NCI-H1105 treated with DMSO at 0.1 percent for 48 hours (cell line): ENCODE measurements around the gene SMAD7.
"Not testable (repeated sequence)": the region's sequence is repeated elsewhere in the genome, so short reads cannot be mapped to it uniquely, and the experiment has no call there.

ENCODE experiments used
- DNase-seq: peaks from one replicate; lab custom pipeline; 2025; lab: John Stamatoyannopoulos, UW

The SMAD7 gene

DNA sequence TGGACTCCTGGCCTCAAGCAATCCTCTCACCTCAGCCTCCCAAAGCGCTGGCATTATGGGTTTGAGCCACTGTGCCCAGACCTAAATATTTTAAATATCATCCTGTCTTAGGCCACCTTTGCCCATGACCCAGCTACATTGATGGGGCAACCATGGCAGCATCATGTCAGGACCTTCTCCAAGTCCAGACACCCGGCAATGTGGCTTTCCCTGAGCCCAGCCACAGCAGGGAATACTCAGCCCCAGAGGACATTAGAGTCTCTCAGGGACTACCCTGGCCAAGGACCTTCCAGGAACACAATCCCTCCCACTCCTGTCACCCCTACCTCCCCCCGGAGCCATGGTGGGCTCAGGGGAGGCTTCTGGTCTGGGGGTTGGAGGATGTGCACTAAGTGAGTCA lies 72.8 kb downstream of the SMAD7 start:
- no peak for DNase-seq

DNA sequence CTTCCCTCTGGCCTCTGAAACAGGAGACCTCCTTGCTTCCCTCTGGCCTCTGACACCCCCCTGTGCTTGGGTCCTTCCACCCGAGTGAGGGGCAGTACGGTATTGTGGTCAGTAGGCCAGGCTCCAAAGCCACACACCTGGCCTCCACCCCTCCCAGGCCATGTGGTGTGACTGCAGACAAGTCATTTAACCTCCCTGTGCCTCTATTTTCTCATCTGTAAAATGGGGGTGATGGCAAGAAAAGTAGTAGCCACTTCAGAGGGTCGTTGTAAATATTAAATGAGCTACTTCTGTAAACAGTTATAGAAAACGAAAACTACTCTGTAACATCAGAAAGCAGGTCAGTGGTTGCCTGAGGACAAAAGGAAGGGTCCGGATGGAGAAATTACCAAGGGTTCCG lies 74.2 kb downstream of the SMAD7 start:
- DNase-seq = no peak

DNA sequence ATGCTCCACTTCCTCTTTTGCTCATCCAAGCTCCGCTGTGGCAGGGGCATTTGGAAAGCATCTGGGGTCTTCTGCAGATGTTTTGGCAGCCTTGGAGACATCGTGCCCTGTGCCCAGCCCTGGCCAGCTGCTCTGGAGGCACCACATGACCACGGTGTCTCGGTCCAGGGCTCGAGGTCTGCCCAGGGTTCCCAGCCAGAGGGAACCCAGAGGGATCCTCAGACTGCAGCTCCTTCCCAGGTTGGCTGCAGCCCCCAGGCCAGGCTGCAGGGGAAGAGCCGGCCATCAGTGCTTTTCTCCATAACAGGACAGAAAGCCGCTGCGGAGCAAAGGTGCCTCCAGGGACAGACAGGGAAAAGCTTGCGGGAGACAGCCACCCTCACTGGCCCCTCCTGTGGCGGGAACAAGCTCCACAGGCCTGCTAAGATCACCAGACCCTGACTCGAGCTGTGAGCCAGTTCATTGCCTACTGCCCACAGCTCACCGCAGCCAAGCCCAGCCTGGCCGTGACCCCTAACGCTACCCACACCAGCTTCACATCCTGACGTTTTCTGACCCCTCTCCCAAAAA lies 74.7 kb downstream of the SMAD7 start:
- DNase-seq = no peak

DNA sequence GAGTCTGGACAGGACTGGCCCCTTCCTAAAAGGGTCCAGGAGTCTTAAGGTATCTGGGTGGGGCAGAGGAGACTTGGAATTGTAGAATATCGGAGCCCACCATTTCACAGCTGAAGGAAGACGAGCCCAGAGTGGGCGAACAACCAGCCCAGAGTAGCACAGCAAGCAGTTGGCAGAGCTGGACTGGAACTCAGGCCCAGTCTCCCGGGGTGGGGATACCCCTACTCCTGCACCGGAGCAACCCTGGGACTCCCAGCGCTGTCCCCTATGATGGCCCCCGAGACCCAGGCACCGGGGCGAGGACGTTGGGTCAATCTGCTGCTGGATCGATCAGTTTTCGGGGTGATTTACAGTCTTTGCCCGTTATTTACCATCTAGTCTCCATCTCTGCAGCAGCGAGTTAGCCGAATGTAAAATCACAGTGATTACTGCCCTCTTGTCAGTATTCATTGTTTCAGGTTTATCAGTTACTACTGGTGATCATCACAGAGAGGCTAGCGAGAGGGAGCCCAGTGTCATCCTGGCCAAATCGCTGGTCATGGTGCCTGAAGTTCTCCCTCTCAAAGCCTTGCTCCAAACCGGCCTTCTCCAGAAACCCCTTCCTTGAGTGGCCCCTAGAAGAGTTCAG lies 75.3 kb downstream of the SMAD7 start:
- DNase-seq = no peak

DNA sequence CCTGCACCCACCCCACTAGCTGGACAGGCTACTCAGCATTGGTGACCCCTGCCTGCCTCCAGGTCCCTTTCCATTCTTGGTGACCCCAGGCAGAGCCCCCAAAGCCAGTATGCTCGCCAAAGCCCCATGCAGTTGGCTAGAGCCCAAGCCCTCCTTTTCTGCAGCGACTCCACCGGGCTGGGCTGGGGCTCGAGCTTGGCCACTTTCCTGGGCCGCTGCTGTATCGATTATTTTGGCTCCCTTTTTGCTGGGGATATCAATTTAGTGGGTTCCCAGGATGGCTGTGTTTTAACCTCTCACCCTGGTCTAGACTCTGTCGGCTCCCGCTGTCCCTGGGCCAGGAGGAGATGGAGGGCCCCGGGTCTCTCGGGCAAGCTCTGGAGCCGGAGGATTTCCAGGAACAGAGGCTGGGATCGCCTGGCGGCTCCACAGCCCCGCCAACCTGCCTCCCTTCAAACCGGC lies 76.0 kb downstream of the SMAD7 start:
- DNase-seq = no peak

DNA sequence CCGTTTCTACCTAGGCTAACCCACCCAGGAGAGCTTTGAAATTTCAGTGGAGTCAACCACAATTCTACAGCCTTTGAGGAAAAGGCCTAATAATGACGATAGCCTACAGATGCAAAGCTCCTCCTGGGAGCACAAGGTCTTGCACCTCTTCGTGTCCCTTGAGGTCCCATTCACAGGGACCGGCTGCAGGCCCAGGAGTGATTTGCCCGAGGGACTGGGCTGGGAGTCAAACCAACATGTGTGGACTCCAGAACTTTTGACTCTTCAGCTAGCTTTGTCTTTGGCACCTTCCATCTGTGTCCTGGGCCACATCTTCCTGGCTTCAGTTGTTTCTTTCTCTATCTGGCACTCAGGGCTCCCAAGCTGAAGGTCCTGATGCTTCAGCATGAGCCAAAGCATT lies 76.5 kb downstream of the SMAD7 start:
- no peak for DNase-seq

DNA sequence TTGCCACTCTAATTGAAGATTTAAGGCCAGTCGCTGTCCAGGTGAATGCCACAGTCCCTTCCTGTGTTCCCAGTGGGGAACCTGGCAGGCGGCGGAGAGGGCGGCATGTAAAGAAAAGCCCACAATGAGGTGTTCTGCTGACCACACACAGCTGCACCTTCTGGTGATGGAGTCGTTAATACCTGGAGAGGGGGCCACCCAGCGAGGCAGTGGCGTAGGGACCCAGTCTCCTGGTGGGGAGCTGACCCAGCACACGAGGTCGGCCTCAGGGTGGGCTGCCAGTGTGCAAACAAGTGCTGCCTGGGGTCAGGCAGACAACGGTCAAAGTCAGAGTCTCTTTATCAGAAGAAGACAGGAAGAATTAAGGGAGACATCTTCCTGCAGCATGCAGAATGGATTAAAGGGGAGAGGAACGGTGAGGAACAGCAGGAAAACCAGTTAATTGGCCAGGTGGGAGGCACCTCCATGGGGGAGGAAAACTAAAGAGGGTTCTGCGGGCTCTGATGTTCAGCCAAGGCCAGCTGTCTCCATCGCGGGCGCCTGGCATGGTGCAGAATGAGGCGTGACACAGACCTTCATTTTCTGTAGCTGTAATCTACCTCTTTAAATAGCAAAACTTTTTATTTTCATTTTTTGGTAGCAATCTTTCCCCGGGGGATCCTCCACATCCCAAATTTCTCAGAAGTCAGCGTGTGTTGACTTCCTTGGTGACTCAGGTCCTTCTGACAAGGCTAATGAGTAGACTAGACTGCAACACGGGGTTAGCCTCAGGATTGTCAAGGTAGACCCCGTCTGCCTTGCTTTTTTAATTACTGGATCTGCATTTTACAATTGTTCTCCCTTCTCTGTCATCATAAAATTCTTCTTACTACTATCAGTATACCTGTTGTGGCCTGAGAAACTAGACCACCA lies 78.3 kb downstream of the SMAD7 start:
- DNase-seq = no peak

DNA sequence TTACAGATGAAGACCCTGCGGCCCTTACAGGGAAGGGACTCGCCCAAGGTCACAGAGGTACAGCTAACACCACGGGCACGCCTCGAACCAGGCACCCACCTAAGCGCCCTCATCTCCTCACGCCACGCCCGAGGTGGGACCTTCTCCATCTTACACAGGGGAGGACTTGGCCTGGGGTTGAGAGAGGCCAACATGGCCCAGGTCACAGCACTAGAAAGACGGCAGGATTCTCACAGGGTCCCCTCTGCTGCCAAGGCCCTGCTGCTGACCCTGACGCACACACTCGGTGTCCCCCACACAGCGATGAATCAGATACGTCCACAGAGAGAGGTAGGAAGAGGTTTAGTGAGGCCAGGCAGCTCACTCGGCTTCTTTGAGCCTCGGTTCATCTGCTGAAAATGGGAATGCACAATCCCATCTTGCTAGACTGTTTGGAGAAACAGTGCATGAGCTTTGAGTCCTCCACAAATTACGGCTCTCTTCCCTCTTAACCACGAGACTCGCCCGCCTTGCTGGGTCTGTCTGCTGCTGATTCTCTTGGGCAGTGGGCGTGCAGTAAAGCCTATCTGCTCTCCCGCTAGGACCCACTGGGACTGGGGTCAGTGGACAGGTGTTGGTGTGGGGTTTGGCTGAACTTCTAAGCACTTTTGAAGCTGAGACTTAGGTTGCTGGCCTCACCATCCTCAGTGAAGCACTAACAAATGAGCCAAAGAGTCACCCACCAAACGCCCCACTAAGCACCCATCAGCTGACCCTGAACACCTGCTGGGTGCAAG lies 79.2 kb downstream of the SMAD7 start:
- no peak for DNase-seq

DNA sequence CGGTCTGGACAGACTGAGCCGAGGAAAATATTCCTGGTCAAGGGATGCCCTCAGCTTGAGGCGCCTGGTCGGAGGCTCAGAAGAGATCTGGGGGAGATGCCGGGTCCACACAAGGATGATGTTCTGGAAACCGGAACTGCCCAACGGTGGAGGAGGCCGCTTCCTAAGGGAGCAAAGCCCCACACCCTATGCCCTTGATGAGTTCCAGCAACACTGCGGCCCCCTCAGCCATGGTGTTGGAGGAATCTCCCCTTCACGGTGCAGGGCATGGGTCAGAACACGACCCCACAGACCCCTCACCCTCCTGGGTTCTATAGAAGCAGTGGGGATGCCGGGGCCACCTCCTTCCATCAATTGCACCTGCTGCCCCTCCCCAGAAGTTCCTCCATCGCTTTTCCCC lies 79.8 kb downstream of the SMAD7 start:
- DNase-seq = not testable (repeated sequence)
